CD4-positive, alpha-beta T cell treated with Interleukin-6 at 100 ng/mL for 8 hours (primary cell): ENCODE measurements around the gene SEC61A2.
"Not testable (repeated sequence)": the region's sequence is repeated elsewhere in the genome, so short reads cannot be mapped to it uniquely, and the experiment has no call there.

ENCODE experiments used
- DNase-seq: peaks from one replicate; pipeline ENCODE4 v3.0.0-alpha.2; 2020; ENCODE audit warnings: mixed read lengths, low spot score

Gene SEC61A2

DNA sequence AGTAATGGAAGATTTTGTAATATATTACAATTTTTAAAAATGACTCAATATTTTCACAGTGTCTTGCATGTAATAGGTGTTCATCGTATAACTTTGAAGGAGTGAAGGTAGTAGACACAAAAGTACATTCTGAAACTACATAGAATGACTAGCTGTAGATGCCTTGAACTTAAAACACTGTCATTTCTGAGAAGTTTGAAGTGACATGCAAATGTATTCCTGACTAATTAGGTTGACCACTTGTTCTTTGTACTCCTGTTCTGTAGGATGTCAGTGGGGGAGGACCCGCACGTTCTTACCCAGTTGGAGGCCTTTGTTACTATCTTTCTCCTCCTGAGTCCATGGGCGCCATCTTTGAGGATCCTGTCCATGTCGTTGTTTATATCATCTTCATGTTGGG is 31.2 kb downstream of the SEC61A2 start:
- no peak for DNase-seq

DNA sequence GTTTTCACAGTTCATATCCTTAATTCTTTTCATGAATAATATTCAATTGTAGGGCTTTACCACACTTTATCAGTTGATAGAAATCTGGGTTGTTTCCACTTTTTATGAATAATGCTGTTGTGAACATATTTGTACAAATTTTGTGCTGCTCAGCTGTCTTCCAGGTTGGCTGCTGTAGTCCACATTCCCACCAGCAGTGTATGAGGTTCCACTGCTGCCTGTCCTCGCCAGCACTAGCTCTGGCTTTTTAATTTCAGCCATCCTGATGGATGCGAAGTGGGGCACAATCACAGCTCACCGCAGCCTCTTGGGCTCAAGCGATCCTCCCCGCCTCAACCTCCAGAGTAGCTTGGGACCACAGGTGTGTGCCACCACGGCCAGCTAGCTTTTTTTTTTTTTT is 33.5 kb downstream of the SEC61A2 start:
- no peak for DNase-seq

DNA sequence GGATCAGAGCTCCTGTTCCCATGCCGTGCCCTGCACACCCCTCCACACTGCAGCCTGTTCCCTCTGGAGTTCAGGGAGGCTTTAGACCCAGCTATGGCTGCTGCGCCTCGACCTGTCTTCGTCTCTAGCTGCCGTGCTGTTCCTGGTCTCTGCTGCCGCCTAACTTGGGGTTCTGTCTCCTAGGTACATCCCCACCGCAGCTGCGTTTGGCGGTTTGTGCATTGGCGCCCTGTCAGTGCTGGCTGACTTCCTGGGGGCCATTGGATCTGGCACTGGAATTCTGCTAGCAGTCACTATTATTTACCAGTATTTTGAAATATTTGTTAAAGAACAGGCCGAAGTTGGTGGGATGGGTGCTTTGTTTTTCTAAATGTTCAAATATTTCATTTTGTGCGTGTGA is 34.6 kb downstream of the SEC61A2 start:
- no peak for DNase-seq

DNA sequence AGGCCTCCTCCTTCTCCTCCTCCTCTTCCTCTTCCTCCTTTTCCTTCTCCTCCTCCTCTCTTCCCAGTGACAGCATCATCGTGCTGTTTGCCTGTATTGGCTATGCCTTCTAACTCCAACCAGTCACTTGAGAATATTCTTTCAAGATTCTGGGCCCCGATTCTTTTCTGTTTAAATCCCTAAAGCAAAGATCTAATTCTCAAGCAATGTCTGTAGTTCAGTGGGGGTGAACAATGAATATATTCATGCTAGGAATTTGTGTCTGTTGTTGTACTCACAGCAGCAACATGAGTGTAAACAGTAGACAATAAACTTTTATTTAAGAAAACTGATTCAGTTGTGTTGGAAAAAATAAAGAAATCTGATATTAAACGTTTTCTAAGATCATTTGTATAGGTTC is 35.6 kb downstream of the SEC61A2 start:
- no peak for DNase-seq

DNA sequence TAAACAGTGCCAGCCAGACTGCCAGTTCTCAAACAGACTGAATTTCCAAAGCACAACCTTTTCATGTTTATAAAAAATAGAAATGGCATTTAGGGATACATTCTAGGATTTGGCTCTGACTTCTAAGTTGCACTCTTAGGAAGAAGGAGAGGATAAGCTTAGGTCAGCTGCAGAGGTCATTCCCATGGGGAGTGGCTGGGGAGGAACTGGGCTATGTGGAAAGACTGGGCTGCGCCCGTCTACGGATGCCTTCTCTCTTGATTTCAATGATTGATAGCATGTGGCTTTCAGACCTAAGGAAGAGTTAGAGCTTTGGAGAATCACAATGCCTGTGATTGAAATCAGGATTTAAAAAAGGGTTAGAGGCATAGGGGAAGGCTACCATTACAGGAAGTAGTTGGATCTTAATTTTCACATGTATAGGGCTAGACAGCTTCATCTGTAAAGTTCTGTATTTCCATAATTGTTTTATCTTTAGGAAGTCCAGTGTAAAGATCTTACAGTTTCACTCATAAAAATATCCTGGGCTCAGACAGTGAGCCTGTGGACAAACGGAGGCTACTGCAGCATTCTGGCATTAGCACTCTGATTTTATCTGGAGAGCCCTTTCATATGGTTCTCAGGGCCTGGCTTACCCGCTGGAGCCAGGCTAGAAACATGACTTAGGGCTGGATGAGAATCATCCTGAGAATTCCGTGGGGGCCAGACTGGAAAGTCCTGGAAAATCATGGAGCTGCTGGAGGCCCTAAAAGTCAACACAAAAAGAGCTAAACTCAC is 36.7 kb downstream of the SEC61A2 start:
- DNase-seq, result no peak

DNA sequence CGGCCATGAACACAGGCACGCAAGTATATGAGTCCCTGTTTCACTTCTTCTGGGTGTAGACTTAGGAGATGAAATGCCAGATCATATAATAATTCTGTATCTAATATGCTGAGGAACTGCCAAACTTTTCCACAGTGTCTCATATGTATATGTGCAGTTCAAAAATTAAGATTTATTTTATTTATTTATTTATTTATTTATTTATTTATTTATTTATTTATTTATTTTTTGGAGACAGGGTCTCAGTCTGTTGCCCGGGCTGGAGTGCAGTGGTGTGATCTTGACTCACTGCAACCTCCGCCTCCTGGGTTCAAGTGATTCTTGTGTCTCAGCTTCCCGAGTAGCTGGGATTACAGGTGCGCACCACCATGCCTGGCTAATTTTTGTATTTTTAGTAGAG is 42.0 kb downstream of the SEC61A2 start:
- not testable (repeated sequence) for DNase-seq

DNA sequence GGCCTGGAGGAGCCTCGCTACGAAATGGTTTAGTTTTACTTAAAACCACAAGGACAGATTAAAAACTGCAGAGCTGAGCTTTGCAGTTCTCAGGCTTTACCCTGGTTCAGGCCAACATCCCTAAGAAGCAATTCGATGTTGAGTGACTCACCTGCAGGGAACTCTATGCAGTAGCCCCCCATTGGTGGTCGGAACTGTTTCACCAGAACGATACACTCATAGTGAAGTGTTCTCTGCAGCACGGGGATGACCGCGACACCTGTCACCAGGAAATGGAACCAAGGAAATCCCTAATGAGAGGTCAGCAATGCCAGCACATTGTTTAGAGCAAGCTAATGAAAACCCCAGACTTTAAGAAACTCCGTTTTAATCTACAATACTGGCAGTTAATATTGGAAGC is 48.2 kb downstream of the SEC61A2 start:
- no peak for DNase-seq

DNA sequence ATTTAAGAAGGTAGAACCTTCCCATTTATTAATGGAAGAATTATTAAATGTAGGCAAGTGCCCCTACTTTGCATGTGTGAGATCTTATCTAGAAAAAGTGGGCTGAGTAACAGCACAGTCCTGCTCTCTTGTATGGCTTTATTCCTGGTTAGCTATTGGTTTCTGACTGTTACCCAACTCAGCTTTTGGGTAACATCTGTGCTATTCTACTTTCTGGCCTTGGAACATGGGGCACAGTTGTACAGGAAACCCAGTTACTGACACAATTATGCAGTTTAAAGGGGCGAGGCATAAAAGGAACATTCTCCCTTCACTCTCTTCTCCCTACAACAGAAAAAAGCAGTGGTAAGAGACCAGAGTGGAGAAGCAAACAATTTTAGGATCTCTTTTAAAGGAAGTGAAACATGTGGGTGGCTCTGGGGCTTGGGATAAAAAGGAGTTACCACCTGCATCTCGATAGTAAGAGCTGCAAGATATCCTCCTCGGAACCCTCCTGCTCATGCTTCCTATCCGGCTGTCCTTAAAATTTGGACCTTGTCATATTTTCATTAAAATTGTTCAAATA is 50.2 kb downstream of the SEC61A2 start:
- no peak for DNase-seq

DNA sequence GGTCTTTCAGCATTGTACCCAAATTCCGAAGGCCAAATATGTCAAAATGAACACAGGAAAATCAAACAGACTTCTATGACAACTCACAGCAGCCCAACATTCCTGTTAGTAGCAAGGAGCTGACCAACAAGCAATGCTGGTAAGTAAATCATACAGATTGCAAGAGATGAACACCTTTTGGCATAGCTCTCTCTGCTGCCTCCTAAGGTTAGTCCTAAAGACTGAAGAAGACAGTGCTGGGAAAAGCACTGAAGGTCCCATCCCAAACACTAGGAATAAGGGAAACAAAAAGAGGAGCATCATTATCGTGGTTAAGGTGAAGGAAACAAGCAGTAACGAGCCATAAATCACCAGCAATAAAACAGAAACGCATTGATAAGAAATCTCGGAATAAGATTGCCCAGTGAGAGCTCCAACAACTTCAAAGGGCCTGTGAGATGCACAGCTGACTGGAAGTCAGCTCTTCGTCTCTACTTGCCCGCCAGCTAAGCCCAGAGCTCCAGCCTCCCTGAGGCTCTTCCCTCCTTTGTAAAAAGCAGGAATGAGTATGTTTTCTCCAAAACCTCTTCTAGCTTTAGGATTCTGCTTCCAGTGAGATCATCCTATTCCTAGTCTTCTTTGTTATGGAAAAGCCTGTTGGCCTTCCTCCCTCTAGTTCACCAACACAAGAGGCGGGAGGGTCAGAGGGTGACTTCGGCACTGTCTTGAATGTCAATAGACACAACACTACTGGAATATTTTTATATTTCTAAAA is 50.9 kb downstream of the SEC61A2 start:
- no peak for DNase-seq

DNA sequence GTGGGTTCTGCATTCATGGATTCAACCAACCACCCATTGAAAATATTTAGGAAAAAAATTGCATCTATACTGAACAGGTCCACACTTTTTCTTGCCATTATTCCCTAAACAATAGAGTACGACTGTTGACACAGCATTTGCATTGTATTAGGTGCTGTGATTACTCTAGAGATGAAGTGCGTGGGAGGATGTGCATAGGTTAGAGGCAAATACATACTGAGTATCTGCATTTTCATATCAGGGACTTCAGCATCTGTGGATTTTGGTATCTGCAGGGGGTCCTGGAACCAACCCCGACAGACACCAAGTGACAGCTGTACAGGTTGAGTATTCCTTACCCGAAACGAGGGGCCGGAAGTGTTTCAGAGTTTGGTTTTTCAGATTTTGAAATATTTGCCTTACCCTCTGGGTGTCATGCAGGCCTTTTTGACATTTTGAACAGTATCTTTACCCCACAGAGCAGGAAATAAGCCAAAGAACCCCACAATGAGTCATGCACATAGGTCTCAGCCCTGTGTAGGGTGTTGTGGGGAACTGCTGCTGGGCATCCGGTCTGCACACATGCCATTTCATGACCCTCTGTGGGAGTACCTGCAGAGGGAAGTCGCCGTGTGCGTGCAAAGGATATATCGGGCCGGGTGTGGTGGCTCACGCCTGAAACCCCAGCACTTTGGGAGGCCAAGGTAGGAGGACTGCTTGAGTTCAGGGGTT is 51.7 kb downstream of the SEC61A2 start:
- peak; percentile 85 for DNase-seq

DNA sequence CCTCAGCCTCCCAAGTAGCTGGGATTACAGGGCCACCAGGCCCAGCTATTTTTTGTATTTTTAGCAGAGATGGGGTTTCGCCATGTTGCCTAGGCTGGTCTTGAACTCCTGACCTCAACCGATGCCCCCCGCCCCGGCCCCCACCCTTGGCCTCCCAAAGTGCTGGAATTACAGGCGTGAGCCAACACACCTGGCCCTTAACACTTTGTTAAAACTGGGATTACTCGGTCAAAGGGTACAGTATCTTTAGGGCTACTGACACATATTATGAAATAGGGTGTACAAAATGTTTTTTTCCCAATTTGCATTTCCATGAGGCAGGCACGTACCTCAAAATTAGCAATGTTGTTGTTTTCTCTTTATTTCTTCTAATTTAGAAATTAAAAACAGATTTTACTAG is 54.7 kb downstream of the SEC61A2 start:
- DNase-seq, result no peak

DNA sequence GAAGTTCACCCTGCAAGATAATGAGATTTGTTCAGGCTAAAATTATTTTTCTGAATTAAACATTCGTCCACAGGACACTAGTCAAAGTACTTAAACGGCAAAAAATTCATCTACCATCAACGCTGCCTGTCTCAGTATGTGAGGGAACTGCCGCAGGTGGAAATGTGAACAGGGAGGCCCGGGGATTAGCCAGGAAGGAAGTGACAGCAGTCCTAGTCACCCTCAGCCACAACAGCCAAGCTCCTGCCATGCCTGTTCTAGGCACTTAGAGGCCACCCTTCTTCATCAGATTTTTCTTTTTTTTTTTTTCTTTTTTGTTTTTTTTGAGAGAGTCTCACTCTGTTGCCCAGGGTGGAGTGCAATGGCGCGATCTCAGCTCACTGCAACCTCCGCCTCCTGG is 56.8 kb downstream of the SEC61A2 start:
- DNase-seq, result peak; percentile 12

DNA sequence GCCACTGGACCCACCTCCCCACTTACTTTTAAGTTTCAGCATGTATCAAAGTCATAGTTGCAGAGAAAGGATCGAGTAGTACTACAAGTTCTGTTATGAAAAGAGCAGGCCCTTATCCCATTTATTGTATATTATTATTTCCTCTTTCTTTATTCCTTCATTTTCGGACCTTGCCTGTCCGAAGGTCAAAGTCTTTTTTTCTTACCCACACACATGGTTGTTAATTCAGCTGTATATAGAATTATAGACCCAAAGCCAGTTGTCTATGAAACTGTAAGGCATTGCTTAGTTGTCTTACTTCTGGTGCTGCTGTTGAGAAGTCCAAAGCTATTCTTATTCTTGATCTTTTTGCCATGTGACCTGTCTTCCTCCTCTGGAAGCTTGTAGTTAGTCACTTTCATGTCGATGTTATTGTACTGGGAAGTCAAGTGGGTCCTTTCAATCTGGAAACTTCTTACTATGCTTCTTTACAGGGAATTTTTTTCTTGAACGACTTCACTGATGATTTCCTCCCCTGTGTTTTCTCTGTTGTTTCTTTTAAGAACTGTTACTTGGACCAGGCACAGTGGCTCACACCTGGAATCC is 57.9 kb downstream of the SEC61A2 start:
- no peak for DNase-seq

DNA sequence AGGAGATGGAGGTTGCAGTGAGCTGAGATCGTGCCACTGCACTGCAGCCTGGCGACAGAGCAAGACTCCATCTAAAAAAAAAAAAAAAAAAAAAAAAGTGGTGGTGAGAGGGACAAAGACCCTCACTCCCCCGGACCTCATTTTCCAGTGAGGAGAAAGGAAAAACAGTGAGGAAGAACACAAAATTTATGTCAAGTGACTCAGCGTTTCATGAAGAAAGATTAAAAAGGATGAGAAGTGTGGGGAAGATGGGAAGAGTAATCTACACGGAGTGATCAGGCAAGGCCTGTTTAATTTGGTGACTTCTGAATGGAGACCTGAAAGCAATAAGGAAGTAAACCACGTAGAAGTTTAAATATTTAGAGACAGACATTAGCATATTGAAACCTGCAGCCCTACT is 59.2 kb downstream of the SEC61A2 start:
- no peak for DNase-seq

DNA sequence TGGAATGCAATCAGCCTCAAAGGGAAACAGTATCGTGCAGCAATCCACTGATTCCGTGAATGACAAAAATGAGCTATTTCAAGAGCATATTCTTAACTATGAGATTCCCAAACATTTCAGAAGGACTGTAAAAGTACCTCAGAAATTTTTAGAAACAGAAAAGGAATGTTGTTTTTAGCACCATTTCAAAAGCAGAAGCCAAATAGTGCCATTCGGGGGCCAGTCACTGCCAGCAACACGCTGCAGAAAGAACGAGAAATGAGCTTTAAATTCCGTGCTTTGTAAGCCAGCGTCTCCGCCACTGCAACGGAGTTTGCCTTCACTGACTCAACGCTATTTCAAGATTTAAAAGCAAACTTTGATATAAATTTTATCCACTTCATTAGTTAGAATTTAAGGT is 59.9 kb downstream of the SEC61A2 start:
- no peak for DNase-seq

DNA sequence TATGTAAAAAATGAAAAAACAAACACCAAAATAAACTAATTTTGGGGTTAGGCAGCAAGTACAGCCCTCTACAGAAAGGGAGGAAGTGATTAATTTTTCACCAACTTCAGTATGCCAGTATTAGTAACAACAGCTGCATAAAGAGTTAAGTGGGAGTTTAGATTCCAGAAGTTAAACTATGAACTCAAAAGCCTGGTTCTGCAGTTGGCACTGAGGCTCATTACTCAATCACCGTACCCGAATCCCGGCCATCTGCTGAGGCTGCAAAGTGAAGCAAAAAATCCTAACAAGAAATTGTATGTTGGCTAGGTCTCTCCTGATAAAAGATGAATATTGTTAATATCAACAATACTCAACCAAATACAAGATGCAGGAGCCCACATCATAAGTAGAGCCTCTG is 62.2 kb downstream of the SEC61A2 start:
- DNase-seq, result no peak

DNA sequence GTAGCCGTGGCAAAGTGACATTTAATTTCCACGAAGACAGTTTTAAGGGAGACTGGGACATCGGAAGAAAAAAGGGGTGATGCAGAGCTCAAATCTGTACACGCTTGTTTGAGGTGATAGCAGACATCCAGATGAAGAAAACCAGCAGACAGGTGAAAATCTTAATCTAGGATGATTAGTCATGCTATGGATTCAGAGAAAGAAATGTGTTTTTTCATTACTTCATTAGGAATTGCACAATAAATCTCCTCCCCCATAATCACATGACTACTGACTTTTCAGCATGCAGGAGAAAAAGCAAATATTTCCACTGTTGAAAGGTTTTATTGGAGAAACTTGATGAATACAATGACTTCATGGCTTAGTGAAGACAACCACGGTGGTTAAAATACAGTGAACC is 63.7 kb downstream of the SEC61A2 start:
- DNase-seq, result no peak

DNA sequence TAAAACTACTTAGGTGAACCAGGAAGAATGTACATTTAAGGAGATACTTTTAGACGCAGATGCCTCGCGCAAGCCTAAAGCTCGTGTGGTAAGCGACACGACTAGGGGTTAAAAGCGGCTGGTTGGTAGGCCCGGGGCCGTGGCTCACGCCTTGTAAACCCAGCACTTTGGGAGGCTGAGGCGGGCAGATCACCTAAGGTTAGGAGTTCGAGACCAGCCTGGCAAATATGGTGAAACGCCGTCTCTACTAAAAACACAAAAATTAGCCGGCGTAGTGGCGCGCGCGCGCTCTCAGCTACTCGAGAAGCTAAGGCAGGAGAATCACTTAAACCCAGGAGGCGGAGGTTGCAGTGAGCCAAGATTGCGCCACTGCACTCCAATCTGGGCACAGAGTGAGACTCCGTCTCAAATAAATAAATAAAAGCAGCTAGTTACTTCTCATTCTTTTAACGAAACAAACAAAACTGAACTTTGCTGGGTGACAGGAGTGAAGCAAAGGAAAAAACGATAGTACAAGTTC is 65.3 kb downstream of the SEC61A2 start:
- peak; percentile 10 for DNase-seq

DNA sequence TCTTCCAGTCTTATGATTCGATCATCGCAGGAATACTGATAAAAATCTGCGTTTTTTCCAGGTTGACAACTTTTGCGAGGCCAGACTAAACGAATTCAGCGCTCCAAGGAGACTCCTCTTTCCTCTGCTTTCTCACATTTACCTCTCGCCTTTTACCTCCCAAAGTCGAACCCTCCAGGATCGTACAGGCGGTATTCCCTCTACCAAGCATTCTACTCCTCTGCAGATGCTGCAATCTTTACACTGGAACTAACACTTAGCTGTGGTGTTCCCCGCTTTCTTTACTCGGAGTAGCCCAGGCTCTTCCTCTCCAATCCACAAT is 65.8 kb downstream of the SEC61A2 start:
- no peak for DNase-seq

DNA sequence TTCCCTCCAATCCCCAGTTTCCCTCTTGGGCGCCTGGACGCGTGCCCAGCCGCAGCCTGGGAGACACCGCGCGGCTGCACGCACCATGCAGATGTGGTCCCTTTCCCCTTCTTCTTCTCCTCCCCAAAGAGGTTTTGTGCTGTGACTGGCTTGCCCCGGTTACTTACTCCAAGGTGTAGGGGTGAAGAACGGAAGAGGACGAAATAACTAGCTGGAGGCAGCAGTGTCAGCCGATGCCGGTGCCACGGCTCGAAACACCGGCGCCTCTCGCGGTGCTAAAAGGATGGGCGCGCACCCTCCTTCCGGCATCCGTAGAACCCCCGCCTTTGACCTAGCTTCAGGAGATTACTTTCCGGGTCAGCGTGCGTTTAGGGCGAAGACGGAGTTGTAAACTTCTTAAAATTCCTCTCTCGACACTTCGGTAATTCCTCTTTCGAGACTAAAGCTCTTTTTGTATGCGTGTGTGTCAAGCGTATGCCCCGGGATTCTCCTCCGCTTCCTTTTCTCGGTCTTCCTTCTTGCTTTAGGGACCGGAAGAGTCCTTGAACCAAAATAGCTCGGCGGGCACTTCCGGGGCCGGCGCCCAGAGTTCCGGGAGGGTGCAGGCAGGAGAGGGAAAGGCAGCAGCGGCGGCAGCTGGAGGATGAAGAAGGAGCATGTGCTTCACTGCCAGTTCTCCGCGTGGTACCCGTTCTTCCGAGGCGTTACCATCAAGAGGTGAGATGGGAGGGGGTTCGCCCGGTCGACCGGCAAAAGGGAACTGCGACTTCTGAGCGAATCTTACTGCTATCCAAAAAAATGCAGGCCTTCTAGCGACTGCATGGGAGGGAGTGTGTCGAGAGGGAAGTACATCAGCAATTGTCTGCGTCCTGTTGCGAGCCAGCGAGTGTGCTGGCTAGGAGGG is 66.4 kb downstream of the SEC61A2 start, which contains the start of the genes CDC123 and NUDT5:
TSS of gene CDC123 (plus strand) at position 586 of the 904 bp plus-strand sequence. CDS start at position 644, 58 bp downstream.
TSS of gene NUDT5 (minus strand) at position 289 of the 904 bp plus-strand sequence. CDS start 9,600 bp downstream, outside the sequence.
- peak; percentile 79 for DNase-seq
